Stomach (tissue), 9 donors: ENCODE measurements around the gene NLN. TPM values are rescaled to one million over a fixed set of nuclear protein-coding genes. Genes with fewer than 3 reads are reported as not detected.

Source experiments
- DNase-seq, 2 donors: peaks; one replicate each; pipeline versions ENCODE4 v3.0.0 to v3.0.0-alpha.2; 2013 to 2019
- H3K27ac ChIP-seq, 5 donors: fragments of 200-600 bp in 4 of 5; sonication (generic) in 4 of 5; one replicate each; pipeline ENCODE4 v1.5.1; 2013 to 2019; ENCODE audit warnings: mild to moderate bottlenecking in 1 of 5, moderate library complexity in 1 of 5
- H3K27me3 ChIP-seq, 3 donors: fragments of 200-600 bp; sonication (generic); one replicate each; pipeline ENCODE4 v1.5.1; 2017 to 2019; ENCODE audit warnings: mixed run types in 1 of 3
- H3K36me3 ChIP-seq, 4 donors: fragments of 200-600 bp; sonication (generic); 1 replicate in 3 of 4; 2 replicates in 1 of 4; pipeline ENCODE4 v1.5.1; 2016 to 2019
- H3K4me1 ChIP-seq, 4 donors: fragments of 200-600 bp; sonication (generic); one replicate each; pipeline ENCODE4 v1.5.1; 2016 to 2019
- H3K4me3 ChIP-seq, 4 donors: fragments of 200-600 bp; sonication (generic) in 3 of 4; one replicate each; pipeline ENCODE4 v1.5.1; 2016 to 2019; ENCODE audit warnings: mild to moderate bottlenecking in 1 of 4
- H3K9me3 ChIP-seq, 4 donors: fragments of 200-600 bp; sonication (generic); one replicate each; pipeline ENCODE4 v1.5.1; 2016 to 2019
- EP300 ChIP-seq: sonication (generic); formaldehyde crosslinking; IDR thresholded peaks from one replicate; pipeline ENCODE4 v1.6.1; 2017; ENCODE audit warnings: antibody characterized with exemption
- POLR2A ChIP-seq, 4 donors: fragments of 450-650 bp; IDR thresholded peaks; one replicate each; pipeline ENCODE4 v1.6.1; 2016; ENCODE audit warnings: antibody characterized with exemption in 4 of 4, control low read depth in 2 of 4, mild to moderate bottlenecking in 1 of 4, moderate library complexity in 1 of 4
- POLR2AphosphoS5 ChIP-seq, 3 donors: sonication (generic); formaldehyde crosslinking; IDR thresholded peaks; one replicate each; pipeline ENCODE4 v1.6.1; 2016; ENCODE audit warnings: antibody characterized with exemption in 3 of 3
- WGBS, 5 donors: extraction: QIAGEN DNeasy Blood & Tissue Kit in 3 of 5; methylation state at CpG; one replicate each; pipeline versions ENCODE4 v1.1.5 to v1.1.7; 2013 to 2018; 5-methylcytosine and 5-hydroxymethylcytosine counted together
- intact Hi-C: fragments of 100-400 bp; cut with DNase I; formaldehyde crosslinking; loops from one replicate; pipeline ENCODE4 v1.15.1; 2023; ENCODE audit warnings: low total_unique reads
- polyA plus RNA-seq, 3 donors: library from polyadenylated mRNA; stranded (reverse); fragments of 200-250 nt; gene quantifications; one replicate each; pipeline ENCODE4 v1.2.3, GENCODE V29; 2013
- total RNA-seq, 5 donors: library from RNA; depleted of rRNA; stranded (reverse); fragments of >200 nt; gene quantifications; one replicate each; pipeline versions ENCODE4 v1.1.0 to v1.2.3, GENCODE V29; 2014 to 2016
- TF ChIP-seq, protein P1 (sequence below), 7 experiments: fragments of 450-650 bp in 4 of 7; fragments of 200-600 bp in 3 of 7; sonication (generic) in 3 of 7; IDR thresholded peaks; one replicate each; pipeline ENCODE4 v1.5.1; 2016 to 2019; ENCODE audit warnings: antibody characterized with exemption in 7 of 7, control low read depth in 2 of 7, mild to moderate bottlenecking in 1 of 7
- donor health status: healthy with polysubstance abuse.
- donor health status: Bipolar disorder and iron deficiency.
- donor health status: healthy.

Gene NLN
- total and polyA plus RNA-seq, 8 donors = 0.58 to 27.5 (median 9.3) TPM

DNA sequence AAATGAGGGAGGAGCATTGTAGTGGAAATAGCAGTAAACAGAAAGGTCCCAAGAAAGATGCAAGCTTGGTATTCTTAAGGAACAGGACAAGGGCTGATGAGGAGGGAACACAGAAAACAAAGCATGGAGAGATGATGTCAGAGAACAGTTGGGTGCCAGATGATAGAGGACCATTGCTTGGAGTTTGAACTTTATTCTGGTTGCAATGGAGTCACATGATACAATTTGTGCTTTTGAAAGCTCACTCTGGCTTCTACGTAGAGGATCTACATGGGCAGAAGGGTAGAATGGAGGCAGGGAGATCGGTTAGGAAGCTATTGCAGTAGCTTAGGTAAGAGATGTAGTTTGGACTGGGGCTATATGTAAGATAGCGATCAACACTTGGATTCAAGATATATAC is 39.9 kb upstream of the NLN start:
- Histone ChIP-seq H3K27ac (no peak overlapping the region), H3K4me1 (no peaks in the 10 kb centered on the region), H3K36me3 (peaks cover 3 to 71% (median 60%) of the 10 kb centered on the region in 4 donors), H3K4me3 (no peak overlapping the region), H3K9me3 (no peaks in the 10 kb centered on the region), H3K27me3 (no peaks in the 10 kb centered on the region)
- 85 to 96% (median 94%) methylated on average over 3 of the region's 3 CpGs for WGBS, 5 donors
- DNase-seq = no peak
- TF ChIP-seq POLR2A (IDR thresholded peaks at IDR 0.05) = no peak
- TF ChIP-seq, protein P1, sequence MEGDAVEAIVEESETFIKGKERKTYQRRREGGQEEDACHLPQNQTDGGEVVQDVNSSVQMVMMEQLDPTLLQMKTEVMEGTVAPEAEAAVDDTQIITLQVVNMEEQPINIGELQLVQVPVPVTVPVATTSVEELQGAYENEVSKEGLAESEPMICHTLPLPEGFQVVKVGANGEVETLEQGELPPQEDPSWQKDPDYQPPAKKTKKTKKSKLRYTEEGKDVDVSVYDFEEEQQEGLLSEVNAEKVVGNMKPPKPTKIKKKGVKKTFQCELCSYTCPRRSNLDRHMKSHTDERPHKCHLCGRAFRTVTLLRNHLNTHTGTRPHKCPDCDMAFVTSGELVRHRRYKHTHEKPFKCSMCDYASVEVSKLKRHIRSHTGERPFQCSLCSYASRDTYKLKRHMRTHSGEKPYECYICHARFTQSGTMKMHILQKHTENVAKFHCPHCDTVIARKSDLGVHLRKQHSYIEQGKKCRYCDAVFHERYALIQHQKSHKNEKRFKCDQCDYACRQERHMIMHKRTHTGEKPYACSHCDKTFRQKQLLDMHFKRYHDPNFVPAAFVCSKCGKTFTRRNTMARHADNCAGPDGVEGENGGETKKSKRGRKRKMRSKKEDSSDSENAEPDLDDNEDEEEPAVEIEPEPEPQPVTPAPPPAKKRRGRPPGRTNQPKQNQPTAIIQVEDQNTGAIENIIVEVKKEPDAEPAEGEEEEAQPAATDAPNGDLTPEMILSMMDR (IDR thresholded peaks at IDR 0.05) = no peak
- intact Hi-C loops = no loop called here

DNA sequence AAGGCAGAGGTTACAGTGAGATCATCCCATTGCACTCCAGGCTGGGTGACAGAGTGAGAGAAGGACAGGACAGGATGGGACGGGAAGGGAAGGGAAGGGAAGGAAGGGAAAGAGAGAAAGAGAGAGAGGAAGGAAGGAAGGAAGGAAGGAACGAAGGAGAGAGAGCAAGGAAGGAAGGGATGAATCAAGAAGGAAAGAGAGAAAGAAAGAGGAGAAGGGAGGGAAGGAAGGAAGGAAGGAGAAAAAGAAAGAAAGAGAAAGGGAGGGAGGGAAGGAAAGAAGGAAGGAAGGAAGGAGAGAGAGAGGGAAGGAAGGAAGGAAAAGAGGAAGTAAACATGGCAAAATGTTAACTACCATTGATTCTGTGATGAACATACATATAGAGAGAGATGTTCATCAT is 28.9 kb upstream of the NLN start:
- TF ChIP-seq EP300 (no peak), POLR2AphosphoS5 (IDR thresholded peaks at IDR 0.05) (no peak), POLR2A (IDR thresholded peaks at IDR 0.05) (no peak)
- TF ChIP-seq, protein P1 (IDR thresholded peaks at IDR 0.05) = no peak
- no peaks in the 10 kb centered on the region for H3K9me3 ChIP-seq
- WGBS, 5 donors = 88 to 97% (median 92%) methylated on average over 2 of the region's 2 CpGs

DNA sequence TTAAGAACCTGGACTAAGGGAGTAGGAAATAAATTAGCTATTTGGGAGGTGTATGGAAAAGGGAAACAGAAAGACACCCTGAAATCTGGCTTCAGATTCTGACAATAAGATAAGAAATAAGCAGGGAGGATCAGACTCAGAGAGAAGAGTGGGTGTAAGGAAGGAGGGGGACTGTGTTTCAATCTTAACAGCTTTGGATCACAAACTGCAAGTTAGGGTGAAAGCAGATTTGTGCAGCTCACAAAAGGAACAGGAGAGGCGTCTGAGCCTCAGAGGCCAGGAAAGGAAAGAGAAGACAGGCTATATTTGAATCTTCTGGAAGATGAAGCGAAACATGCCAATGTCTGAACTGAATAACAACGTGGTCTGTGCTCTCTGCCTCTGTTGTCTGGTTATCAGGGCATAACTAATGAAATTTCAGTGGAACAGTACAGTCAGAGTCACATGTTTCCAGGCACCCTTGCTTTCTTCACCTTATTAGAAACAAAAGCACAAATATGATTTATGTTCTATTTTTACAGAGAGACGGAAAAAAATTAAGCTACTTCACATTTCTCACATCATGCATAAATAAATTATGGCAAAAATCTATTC is 26.7 kb upstream of the NLN start:
- WGBS, 5 donors = 85 to 90% (median 90%) methylated on average over 4 of the region's 4 CpGs
- no peak overlapping the region for H3K27ac ChIP-seq
- peaks cover 0 to 8% (median 5%) of the 10 kb centered on the region in 4 donors for H3K4me1 ChIP-seq

More for the DNA sequence above, 28.9 kb upstream of the NLN start:
- Histone ChIP-seq H3K4me3 (no peak overlapping the region), H3K27ac (no peak overlapping the region), H3K4me1 (peaks cover 0 to 8% (median 3%) of the 10 kb centered on the region in 4 donors), H3K27me3 (no peaks in the 10 kb centered on the region), H3K36me3 (peaks cover 3 to 33% (median 21%) of the 10 kb centered on the region in 4 donors)
- no peak for DNase-seq
- intact Hi-C loops = no loop called here

DNA sequence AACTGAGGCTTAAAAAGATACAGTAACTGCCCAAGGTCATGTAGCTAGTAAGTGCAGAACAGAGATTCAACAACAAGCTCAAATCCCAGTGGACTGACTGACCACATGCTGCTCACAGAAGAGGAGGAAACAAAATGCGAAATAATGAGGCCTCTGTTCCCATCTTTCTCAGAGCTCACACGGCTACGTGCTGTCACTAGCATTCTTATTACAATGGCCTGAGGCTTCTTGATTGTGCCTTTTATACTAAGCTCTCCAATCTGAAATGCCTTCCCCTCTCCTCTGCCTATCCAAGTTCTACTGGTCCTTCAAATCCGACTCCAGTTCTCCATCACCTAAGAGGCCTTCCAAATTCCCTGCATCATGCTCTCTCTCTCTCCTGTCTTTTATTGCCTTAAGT is 26.1 kb upstream of the NLN start:
- TF ChIP-seq EP300 (no peak), POLR2AphosphoS5 (IDR thresholded peaks at IDR 0.05) (no peak)
- TF ChIP-seq, protein P1 (IDR thresholded peaks at IDR 0.05) = no peak
- no peak for DNase-seq
- intact Hi-C loops = no loop called here
- peaks cover 3 to 29% (median 12%) of the 10 kb centered on the region in 4 donors for H3K36me3 ChIP-seq
- 93 to 96% (median 95%) methylated on average over 4 of the region's 4 CpGs for WGBS, 5 donors
- no peak overlapping the region for H3K4me3 ChIP-seq
- no peaks in the 10 kb centered on the region for H3K27me3 ChIP-seq
- no peaks in the 10 kb centered on the region for H3K9me3 ChIP-seq
- no peak overlapping the region for H3K27ac ChIP-seq
- H3K4me1 ChIP-seq = peaks cover 0 to 8% (median 5%) of the 10 kb centered on the region in 4 donors

More for the DNA sequence above, 26.7 kb upstream of the NLN start:
- Histone ChIP-seq H3K9me3 (no peaks in the 10 kb centered on the region), H3K36me3 (peaks cover 3 to 31% (median 16%) of the 10 kb centered on the region in 4 donors), H3K27me3 (no peaks in the 10 kb centered on the region), H3K4me3 (no peak overlapping the region)
- no peak for DNase-seq
- intact Hi-C loops = no loop called here
- TF ChIP-seq EP300 (no peak), POLR2AphosphoS5 (IDR thresholded peaks at IDR 0.05) (no peak), POLR2A (IDR thresholded peaks at IDR 0.05) (no peak)
- TF ChIP-seq, protein P1 (IDR thresholded peaks at IDR 0.05) = no peak
